GM21360 (cell line): ENCODE measurements around the gene ATXN3L.
"Not testable (repeated sequence)": the region's sequence is repeated elsewhere in the genome, so short reads cannot be mapped to it uniquely, and the experiment has no call there.

Experiments
- ATAC-seq: cut with Tn5 transposase; IDR thresholded peaks from one replicate; pipeline ENCODE4 v1.9.1; 2021; ENCODE audit warnings: mild to moderate bottlenecking, moderate library complexity; ENCODE audit not compliant: unreplicated experiment

The ATXN3L gene

DNA sequence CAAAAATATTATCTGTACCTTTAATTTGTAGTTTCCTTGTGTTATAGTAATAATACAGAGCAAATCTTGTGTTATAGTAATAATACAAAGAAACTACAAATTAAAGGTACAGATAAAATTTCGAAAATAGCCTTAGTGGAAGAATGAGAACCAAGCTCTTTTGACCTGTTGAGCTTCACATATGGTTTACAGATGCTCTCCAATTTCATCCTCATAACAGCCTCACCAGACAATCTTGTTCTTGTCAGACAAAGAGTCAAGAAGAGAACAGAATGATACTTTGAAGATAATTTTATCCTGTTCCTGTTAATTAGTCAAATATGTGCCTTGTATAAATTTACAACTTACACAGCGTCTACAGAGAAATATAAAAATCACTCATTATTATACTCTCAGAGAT, 12.8 kb downstream of the ATXN3L start:
- ATAC-seq: no peak

DNA sequence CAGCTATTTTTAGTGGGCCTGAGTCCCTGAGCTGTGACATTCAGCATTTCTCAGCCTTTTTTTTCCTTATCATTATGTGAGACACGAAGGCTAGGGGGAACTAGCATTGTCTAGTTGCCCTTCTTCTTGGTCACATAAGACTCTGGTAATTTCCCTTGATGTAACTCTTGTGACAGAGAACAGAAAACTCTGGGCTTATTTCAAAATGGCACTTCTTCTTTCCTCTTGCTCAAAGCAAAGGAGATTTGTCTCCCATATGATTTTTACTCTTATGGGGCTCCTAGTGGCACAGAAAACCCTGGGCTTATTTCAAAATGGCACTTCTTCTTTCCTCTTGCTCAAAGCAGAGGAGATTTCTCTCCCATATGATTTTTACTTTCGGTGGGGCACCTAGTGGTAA, 14.7 kb downstream of the ATXN3L start:
- ATAC-seq: no peak

DNA sequence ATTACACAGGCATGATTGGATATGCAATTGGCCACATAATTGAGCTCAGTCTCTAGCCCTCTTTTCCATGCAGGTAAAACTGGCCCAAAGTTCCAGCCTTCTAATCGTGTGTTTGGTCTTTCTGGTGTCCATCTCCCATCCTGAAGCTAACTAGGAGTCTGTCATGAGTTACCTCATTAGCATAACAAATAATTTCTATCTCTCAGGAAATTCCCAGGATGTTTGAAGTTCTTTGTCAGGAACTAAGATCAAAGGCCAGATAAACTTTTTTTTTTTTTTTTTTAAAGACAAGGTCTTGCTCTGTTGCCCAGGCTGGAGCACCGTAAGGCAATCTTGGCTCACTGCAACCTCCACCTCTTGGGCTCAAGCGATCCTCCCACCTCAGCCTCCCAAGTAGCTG, 15.8 kb downstream of the ATXN3L start:
- ATAC-seq: no peak

DNA sequence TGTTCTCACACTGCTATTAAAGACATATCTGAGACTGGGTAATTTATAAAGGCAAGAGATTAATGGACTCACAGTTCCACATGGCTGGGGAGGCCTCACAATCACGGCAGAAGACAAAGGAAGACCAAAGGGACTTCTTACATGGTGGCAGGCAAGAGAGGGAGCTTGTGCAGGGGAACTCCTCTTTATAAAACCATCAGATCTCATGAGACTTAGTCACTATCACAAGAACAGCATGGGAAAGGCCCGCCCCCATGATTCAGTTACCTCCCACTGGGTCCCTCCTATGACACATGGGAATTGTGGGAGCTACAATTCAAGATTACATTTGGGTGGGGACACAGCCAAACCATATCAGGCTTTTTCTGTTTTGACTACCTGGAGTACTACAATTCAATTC, 16.6 kb downstream of the ATXN3L start:
- not testable (repeated sequence) for ATAC-seq

DNA sequence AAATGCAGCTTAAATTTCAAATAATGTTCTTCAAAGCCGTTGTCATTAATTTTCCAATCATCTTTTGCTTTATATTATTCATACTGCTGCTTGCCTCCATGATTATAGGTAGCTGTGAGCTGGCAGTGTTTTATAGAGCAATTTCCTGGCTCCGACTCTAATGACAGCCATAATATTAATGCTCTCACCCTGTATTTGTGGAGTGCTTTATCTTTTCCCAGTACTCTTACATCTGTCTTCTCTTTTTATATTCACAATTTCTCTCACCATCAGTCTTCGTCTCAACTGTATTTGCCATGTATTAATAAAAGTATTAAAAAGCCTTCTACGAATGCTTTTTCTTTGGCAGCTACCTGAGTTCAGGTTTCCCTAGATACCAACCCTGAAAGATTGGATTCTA, 21.0 kb downstream of the ATXN3L start:
- no peak for ATAC-seq

DNA sequence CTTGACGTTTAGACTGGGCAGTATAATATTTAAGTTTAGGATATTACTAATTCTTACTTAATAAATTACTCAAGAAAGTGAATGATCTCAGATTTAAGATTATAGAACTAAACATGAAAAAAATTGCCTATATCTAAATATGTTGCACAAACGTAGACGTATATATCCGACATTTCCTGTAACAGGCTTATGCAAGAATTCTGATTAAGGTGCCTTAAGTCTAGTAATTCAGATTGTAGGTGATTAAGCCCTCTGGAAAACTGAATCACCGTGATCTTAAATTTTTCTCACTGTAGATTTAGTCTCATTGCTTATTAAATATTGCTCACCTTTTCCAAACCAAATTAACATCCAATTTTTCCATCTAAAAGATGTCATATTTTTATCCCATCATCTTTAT, 24.0 kb downstream of the ATXN3L start:
- ATAC-seq: no peak

DNA sequence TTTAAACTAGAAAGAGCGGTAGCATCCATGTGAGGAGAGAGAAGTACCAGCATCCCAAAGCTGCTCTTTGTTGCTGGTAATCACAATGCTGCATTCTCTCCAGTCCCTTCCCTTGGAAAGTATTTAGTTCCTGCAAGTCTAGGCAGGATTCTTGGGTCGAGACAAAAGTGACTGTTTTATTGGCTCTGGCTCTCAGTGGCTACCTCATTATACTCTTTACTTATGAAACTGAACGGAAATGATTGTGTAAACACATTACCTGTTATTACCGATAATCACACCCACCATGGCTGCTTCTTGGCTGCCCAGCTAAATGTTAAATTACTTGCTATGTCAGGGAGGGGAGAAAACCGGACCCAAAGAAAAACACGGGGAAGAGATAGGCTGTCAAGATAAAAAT, 26.2 kb downstream of the ATXN3L start:
- ATAC-seq: no peak

DNA sequence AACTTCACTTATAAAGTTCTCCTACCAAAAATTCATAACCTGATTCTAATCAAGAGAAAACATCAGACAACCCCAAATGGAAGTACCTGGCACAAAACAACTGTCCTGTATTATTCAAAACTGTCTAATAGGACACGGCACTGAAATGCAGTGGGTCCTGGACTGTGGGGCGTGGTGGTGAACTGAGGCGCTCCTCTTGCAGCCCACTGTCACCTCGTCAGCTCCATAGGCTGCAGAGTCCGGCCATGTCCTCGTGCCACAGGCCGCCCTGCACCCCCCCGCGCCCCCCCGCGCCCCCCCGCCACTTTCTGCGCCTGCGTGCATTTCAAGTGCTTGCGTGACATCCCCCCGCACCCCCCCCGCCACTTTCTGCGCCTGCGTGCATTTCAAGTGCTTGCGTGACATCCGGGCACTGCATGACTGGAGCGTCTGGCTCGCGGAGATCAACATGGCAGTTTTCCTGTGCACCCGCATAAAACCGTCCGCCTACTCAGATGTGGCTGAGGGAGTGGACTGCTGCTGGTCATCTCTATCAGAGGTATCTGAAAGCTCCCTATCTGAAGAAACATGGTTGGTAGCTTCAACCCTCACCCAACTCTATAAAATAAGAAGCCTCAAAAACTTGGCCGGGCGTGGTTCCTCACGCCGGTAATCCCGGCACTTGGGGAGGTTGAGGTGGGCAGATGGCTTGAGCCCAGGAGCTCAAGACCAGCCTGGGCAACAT, 28.8 kb downstream of the ATXN3L start:
- no peak for ATAC-seq

DNA sequence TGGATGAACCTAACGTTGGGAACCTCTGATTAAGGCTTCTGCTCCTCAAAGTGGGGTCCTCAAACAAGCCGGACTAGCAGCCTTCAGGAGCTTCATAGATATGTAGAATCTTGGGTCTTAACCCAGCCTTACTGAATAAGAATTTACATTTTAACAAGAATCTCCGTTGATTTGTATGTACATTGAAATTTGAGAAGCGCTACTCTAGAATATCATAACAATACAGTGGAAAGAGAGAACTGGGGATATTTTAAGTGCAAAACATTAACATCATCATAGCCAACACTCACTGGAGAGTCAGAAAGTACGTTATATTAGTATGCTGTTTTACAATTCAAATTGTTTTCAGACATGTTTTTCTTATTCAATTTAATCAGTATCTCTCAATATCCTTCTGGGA, 31.2 kb downstream of the ATXN3L start:
- no peak for ATAC-seq

DNA sequence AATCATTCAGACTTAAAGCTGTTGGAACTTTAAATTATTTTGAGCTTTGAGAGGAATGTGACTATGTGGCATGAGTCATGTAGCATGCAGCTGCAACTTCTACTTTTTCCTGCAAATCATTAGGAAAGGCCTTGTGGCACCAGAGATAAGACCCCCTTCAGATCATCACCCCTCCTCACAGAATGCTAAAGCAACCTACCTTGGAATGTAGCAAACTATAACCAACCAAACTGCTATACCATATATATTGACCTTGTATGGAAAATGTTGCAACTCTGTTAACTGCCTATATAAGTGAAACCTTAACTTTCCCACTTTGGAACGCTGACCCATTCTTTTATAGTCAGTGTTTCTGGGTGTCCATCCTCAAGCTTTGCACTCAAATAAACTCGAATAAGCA, 32.0 kb downstream of the ATXN3L start:
- ATAC-seq: no peak

DNA sequence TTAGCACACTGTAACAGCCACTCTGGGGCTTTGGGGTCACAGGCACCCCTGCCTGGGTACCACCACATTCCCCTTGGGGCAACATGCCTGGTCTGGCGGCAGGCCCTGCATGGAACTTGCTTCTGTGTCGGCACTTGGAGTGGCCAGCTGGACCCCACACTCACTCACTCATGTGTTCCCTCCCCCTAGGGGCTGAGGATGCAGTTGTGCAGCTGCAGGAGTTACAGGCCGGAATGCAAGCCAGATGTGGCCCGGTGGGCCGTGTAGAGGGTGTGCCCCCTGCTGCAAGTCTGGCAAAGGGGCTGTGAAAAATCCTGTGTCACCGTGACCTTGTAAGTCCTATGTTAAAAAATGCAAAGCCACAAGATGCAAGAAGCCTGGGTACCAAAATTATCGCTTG, 34.2 kb downstream of the ATXN3L start:
- no peak for ATAC-seq

DNA sequence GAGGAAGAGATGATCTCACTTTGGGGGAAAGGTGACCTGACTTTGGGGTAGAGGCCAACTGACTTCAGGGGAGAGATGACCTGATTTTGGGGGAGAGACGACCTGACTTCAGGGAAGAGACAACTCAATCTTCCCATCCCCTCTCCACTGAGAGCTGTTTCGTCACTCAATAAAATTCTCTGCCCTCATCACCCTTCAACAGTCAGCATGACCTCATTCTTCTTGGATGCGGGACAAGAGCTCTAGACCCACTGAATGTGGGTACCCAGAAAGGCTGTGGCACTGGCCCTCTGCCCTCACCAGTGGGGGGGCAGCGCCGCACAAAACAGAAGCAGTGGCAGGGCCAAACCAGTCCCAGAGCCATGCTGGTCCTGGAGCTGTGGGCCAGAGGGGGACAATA, 34.6 kb downstream of the ATXN3L start:
- no peak for ATAC-seq

DNA sequence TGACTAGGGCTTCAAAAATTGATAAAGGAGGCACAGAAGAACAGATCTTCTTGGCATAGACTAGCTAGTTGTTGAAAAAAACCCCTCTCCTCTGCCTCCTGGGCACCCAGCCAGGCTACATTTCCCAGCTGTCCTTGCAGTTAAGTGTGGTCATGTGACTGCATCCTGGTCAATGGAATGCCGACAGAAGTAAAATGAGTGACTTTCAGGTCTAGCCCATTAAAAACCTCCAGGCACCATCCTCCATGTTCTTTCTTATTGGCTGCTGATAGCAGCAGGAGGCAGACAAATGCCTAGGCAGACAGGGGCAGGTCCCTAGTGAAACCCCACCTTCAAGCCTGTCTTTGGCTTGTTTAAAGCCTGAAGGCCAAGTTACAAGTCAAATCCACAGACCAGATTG, 35.3 kb downstream of the ATXN3L start:
- no peak for ATAC-seq

DNA sequence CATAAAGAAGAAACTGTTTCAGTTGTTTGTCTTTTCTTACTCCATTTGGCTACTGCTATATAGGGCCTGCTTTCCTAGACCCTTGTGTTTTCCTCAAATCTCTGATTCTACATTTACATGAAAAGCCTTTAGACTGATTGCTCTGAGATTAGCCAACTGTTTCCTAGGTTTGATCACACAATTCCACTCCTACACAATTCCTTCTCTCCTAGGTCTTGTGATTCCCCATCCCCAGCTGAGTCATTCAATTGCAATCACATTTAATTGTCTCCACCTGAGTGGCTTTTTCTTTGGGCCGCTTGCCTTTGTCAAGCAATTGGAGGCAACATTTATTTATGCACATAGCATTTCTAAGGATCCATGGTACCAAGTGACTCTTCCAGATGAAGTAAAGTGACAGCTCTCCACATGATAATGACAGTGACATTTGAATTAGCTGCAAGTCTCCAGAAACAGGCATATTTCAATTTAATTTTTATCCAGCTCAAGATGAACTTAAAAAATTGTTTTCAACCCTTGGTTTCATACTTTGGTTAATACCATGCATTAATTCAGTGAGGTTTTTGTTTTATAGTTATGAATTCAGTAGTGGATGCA, 35.8 kb downstream of the ATXN3L start:
- ATAC-seq: no peak

DNA sequence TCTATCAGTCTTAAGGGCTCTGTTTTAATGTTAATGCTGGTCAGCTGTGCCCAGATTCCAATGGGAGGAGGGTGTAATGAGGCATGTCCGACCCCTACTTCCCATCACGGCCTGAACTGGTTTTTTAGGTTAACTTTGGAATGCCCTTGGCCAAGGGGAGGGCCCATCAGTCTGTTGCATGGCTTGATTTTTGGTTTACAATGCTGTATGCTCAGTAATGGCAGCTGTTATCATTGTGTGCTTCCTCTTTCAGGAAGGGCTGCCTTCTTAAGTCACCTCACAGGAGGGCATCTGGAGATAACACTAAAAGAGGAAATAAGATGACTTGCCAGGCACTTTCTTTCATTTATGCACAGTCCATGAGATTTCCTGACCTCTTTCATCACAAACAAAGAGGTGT, 36.3 kb downstream of the ATXN3L start:
- ATAC-seq: no peak

DNA sequence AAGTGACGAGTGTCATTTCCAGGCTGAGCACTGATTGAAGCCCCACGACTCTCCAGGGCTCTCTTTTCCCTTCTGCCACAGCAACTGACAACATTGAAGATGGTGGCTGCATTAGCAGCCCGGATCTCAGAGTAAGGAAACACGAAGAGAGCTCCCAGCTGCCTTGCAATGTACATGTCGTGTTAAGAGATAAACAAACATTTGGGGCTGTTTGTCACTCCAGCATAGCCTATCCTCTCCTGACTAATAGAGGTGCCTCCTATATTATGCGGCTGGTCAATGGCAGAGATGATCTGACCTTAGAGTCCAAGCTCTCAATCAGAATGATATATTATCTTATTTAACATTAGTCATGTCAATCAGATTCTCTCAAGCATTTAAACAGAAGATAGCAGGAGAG, 38.6 kb downstream of the ATXN3L start:
- ATAC-seq: no peak

DNA sequence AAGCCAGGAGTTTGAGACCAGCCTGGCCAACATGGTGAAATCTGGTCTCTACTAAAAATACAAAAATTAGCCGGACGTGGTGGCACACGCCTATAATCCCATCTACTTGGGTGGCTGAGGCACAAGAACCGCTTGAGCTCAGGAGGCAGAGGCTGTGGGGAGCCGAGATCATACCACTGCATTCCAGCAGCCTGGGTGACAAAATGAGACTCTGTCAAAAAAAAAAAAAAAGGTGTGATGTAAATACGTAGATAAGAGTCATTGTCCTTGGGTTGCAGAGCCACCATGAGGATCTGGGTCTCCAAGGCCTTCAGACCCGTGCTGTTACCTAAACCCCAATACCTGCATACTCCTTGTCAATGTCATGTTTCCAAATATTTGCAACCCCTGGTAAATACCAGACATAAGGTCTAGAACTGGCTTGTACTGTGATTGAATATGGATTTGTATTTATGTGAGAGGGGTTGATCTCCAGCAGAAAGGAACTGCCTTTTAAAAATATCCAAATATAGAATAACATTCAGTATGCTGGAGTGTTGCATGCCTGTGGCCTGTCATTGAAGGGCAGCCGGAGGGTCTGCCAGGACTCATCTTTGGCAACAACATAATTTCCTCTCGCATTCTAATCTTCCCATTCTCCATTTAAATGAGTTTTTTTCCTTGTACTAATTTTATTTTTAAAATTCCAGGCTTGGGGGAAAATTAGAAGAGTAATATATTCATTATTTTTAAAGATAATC, 40.4 kb downstream of the ATXN3L start:
- ATAC-seq: no peak

DNA sequence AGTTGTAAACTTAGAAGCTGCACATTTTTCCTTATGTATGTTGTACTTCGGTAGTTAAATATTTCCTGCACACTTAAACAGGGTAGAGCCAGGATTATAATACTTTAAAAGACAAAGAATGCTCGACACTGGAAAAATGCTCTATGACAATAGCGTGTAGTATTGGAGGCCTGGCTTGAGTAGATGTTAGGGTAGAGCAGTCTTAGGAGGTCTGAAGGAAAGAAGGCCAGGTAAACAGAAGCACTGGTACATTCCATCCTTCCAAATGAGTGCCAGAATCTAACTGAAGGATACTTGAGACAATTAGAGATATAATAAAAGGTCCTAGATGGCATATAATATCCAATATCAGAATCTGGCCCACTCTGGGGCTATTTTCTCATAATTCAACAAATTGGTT, 42.3 kb downstream of the ATXN3L start:
- ATAC-seq: no peak

DNA sequence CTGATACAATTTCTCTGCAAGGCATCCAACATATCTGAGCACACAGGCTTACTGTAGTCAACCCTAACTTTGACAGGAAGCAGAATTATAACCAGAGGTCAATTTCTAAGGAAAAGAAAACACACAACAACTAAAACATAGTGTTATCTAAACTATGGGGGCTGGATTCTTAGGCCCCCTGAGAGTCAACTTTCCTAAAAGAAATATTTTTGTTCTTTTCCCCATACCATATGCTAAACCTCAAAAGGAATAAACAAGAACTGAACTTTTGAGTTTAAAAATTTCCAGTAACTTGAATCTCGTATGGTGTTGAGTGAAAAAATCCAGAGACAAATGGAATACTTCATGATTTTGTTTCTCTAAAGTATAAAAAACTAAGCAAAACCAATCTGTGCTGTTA, 42.9 kb downstream of the ATXN3L start:
- ATAC-seq: no peak

DNA sequence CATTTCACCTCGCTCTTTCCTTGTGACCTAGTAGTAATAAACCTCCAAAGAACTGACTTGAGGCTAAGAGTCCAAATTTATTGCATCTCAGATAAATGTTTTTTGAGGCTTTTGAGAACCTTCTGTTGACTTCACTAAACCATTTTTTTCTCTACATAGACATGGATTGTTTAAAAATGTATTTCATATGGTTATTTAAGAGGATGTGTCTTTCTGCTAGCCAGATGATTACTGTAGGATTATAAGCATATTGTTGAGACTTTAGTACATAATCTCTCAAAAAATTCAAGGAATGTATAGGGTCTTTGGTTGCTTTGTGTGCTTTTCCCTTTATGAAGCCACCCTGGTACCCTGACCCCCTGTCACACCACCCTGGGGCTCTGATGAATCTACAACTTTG, 44.8 kb downstream of the ATXN3L start:
- no peak for ATAC-seq

DNA sequence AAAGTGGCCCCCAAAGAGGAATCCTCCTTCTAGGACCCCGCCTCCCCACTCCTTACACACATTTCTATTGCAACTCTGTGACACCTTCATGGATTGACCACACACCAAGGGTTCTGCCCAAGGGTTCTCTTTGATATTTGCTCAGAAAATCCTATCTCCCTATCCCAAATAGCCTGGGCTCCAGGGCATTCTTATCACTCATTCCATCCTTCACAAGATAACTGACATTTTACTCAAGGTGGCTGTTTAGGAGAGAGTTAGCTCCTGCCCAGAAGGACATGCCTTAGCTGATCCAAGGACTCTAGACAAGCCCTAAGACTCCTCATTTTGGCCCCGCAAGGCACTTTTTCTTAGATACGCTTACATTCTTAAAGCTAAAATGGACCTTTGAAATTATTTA, 47.4 kb downstream of the ATXN3L start:
- ATAC-seq: no peak

DNA sequence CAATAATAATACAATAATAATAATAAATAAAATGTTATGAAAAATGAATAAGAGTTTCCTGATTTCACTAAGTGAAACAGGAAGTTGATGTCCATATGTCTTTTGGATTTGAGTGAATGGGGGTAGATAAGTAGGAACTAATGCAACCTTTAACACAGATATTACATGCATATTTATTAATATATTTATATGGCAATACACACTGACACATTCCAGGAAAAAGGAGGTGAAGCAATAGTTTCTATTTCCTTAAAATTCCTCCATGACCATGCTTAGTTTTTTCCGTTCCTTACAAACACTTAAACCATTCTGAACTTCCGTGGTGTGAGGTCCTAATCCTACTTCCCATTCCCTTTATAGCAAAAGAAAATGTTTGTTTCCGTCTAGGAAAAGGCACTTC, 48.3 kb downstream of the ATXN3L start:
- ATAC-seq: no peak
